NCI-H526 (cell line): ENCODE measurements around the gene MLLT1.

Experiments
- DNase-seq, 2 experiments: peaks; one replicate each; lab custom pipeline; 2025; lab: John Stamatoyannopoulos, UW

Gene MLLT1

GRCh38 chr19:6275170-6275744 is 4.5 kb downstream of the MLLT1 start:
- DNase-seq, result no peak

- DNase-seq, result no peak
Observed at GRCh38 chr19:6274756-6275155, 5.0 kb downstream of the MLLT1 start.

- DNase-seq, result no peak
Observed at GRCh38 chr19:6273701-6274601, 5.8 kb downstream of the MLLT1 start.

- DNase-seq, result no peak
Observed at GRCh38 chr19:6272913-6273600, 6.7 kb downstream of the MLLT1 start.

GRCh38 chr19:6272411-6272791 is 7.4 kb downstream of the MLLT1 start:
- DNase-seq, result no peak

GRCh38 chr19:6271721-6272410 is 7.9 kb downstream of the MLLT1 start:
- peak in 1 of 2 experiments; percentile 1 for DNase-seq

- no peak for DNase-seq
Observed at GRCh38 chr19:6271251-6271650, 8.5 kb downstream of the MLLT1 start.

GRCh38 chr19:6270822-6271221 is 9.0 kb downstream of the MLLT1 start:
- DNase-seq, result no peak

- no peak for DNase-seq
Observed at GRCh38 chr19:6270076-6270745, 9.6 kb downstream of the MLLT1 start.

- DNase-seq, result no peak
Observed at GRCh38 chr19:6269101-6269886, 10.5 kb downstream of the MLLT1 start.

- DNase-seq, result no peak
Observed at GRCh38 chr19:6268382-6268771, 11.4 kb downstream of the MLLT1 start.

GRCh38 chr19:6267552-6268381 is 12.0 kb downstream of the MLLT1 start:
- DNase-seq, result no peak

- no peak for DNase-seq
Observed at GRCh38 chr19:6264803-6265202, 15.0 kb downstream of the MLLT1 start.

- DNase-seq, result no peak
Observed at GRCh38 chr19:6263735-6264444, 15.9 kb downstream of the MLLT1 start.

GRCh38 chr19:6263306-6263705 is 16.5 kb downstream of the MLLT1 start:
- no peak for DNase-seq

- no peak for DNase-seq
Observed at GRCh38 chr19:6262519-6262918, 17.3 kb downstream of the MLLT1 start.

GRCh38 chr19:6261883-6262282 is 17.9 kb downstream of the MLLT1 start:
- no peak for DNase-seq

- DNase-seq, result peak in 1 of 2 experiments; percentile 7
Observed at GRCh38 chr19:6260912-6261650, 18.7 kb downstream of the MLLT1 start.

GRCh38 chr19:6260376-6260775 is 19.4 kb downstream of the MLLT1 start:
- DNase-seq, result no peak
